T-helper 2 cell treated with Interferon-gamma antibody and Interleukin-4, amounts not matched to agents 5 μg/mL and 100 μg/mL, for 36 hours (primary cell): Measurements from ENCODE around the gene SH3PXD2A.

Experiments used
- DNase-seq: peaks from one replicate; pipeline ENCODE4 v3.0.0; 2021; ENCODE audit warnings: low spot score
- H3K27ac Mint-ChIP-seq: one replicate; pipeline ENCODE4 v1.8.0; 2021; ENCODE audit warnings: mild to moderate bottlenecking, mixed read lengths
- H3K27me3 Mint-ChIP-seq: one replicate; pipeline ENCODE4 v1.8.0; 2021; ENCODE audit warnings: low read depth, mixed read lengths
- H3K36me3 Mint-ChIP-seq: one replicate; pipeline ENCODE4 v1.8.0; 2021; ENCODE audit warnings: low read depth, mixed read lengths
- H3K4me1 Mint-ChIP-seq: one replicate; pipeline ENCODE4 v1.8.0; 2021; ENCODE audit warnings: low read depth, mixed read lengths
- H3K4me3 Mint-ChIP-seq: one replicate; pipeline ENCODE4 v1.8.0; 2022; ENCODE audit warnings: mild to moderate bottlenecking, moderate library complexity, mixed read lengths
- H3K9me3 Mint-ChIP-seq: one replicate; pipeline ENCODE4 v1.8.0; 2021; ENCODE audit warnings: mixed read lengths

Gene SH3PXD2A

DNA sequence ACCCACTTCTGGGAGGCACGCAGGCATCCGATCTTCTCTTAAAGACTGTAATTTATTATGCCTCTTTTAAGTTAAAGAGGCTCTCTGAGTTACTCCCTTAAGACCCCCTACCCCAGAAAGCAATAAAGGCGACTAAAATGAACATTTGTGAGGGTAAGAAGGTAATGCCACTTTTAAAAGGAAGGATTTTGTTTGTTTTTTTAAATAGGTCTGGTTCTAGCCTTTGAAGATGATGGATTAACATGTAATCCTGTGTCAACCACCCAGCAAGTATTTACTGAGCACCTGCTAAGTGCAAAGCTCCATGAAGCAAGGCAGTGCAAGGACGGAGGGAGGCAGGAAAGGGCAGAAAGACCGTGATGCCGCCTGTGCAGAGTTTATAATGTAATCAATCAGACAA lies 26.1 kb downstream of the SH3PXD2A start:
- Mint-ChIP-seq H3K4me1 (peaks cover 3% of the 10 kb centered on the region), H3K36me3 (no peaks in the 10 kb centered on the region), H3K4me3 (no peak overlapping the region), H3K9me3 (peaks cover 3% of the 10 kb centered on the region), H3K27me3 (peaks cover 27% of the 10 kb centered on the region), H3K27ac (no peak overlapping the region)
- DNase-seq, result no peak

DNA sequence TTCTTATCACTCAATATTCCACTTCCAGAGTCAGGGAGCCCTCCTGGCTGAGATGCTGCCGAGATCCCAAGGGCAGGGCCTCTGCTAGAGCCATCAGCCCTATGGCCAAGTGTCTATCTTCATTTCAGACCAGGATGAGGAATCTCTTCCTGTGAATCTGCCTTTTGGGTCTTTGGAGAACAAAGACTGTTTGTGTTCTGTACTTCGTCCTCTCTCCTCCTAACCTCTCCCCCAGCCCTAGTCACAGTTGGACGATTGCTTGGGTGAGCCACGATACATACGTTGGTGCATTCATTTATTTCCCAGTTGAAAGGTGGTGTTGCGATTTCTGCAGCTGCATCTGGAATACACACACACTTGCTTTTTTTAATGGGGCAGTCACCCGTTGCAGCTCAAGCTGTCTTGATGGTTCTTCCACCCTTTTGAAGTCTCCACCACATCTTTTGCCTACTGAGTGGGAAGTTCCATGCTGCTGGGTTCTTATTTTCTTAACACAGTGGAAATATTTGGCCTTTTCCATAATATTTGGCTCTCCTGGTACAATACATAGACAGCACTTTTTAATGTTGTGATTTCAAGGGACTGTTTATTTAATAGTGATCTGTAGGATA lies 26.7 kb downstream of the SH3PXD2A start:
- no peak overlapping the region for H3K4me3 Mint-ChIP-seq
- no peak overlapping the region for H3K27ac Mint-ChIP-seq
- H3K27me3 Mint-ChIP-seq, result peaks cover 27% of the 10 kb centered on the region
- H3K36me3 Mint-ChIP-seq, result no peaks in the 10 kb centered on the region
- no peak for DNase-seq
- peaks cover 6% of the 10 kb centered on the region for H3K4me1 Mint-ChIP-seq
- peaks cover 3% of the 10 kb centered on the region for H3K9me3 Mint-ChIP-seq

DNA sequence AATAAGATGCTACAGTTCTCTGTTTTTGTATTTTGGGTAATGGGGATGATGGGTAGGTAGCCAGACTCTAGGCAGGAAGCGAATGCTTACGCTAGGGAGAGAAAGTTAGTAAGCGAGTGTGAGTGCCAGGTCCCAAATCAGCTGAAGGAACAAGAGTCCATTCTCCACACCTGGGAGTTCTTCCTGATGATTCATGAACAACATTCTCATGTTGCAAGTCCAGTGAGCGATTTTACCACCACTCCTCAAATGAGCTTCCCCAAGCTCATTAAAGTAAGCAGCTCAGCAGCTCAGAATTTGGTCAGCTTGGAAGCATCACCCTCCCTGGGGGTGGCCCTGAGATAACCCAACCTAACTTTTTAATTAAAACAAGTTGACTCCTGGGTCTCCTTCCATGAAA lies 27.3 kb downstream of the SH3PXD2A start:
- no peak for DNase-seq
- peaks cover 3% of the 10 kb centered on the region for H3K9me3 Mint-ChIP-seq
- no peak overlapping the region for H3K27ac Mint-ChIP-seq
- H3K4me3 Mint-ChIP-seq, result no peak overlapping the region
- H3K27me3 Mint-ChIP-seq, result peaks cover 27% of the 10 kb centered on the region
- peaks cover 6% of the 10 kb centered on the region for H3K4me1 Mint-ChIP-seq
- H3K36me3 Mint-ChIP-seq, result no peaks in the 10 kb centered on the region

DNA sequence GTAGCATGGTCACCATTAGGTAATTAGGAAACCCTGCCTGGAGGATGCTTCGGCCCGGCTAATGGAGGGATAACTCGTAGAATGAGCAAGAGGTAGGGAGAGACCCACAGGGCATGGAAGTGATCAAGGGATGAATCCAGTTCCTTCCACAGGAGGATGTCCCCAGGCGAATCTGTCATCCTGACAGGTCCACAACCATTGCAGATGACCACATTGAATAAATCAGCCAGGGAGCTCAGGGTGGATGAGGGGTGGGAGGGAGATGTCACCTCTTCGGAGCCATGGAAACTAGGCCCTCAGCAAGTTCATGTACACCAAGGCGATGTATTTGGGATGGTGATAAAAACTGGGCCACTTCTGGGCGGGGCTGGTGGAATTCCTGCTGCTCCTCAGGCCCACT lies 28.5 kb downstream of the SH3PXD2A start:
- H3K4me3 Mint-ChIP-seq, result no peak overlapping the region
- no peaks in the 10 kb centered on the region for H3K36me3 Mint-ChIP-seq
- H3K27me3 Mint-ChIP-seq, result peaks cover 35% of the 10 kb centered on the region
- no peak overlapping the region for H3K27ac Mint-ChIP-seq
- DNase-seq, result no peak
- peaks cover 2% of the 10 kb centered on the region for H3K9me3 Mint-ChIP-seq
- H3K4me1 Mint-ChIP-seq, result peaks cover 6% of the 10 kb centered on the region

DNA sequence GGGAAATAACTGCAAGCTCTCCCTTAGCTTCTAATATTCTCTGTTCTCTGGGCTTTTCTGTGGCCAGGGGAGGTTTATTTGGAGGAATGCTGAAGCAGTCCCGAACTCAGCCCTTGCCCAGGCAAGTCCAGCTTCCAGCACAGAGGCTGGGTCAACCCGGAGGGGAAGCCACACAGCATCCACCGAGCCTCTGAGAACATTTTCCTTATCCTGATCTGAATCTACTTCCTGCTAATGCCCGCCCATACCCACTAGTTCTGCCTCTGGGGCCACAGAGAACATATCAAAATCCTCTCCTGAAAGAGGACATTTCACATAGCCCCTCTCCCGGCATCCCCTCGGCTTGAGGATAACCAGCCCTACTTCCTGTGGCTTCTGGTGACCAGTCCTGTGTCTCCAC lies 31.1 kb downstream of the SH3PXD2A start:
- Mint-ChIP-seq H3K27ac (no peak overlapping the region), H3K4me1 (peaks cover 6% of the 10 kb centered on the region), H3K9me3 (no peaks in the 10 kb centered on the region), H3K36me3 (no peaks in the 10 kb centered on the region), H3K4me3 (no peak overlapping the region), H3K27me3 (peaks cover 38% of the 10 kb centered on the region)
- no peak for DNase-seq

DNA sequence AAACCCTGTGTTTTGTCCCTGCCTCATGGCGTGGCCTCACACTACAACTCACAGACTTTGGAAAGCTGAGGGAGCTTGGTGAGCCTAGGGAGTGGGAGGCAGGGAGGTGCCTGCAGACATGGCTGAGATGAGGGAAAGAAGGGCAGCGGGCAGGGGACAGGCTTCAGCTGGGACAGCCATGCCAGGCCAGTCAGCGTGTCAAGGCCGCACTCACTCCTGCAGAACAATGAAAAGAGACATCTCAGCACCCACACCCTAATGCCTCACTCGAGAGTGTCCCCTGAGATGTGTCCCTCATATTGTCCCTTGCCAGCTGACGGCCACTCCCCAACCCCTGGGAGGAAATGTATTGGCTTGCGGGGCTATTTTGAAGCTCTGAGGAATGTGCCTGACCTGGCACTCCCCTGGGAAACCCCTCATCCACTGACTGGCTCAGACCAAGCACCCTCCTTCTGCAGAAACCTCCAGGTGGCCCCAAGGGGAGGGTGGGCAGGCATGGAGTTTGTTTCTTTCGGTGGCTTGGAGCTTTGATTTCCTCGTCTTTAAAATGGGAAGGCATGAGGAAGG lies 31.6 kb downstream of the SH3PXD2A start:
- Mint-ChIP-seq H3K27ac (no peak overlapping the region), H3K36me3 (no peaks in the 10 kb centered on the region), H3K9me3 (no peaks in the 10 kb centered on the region), H3K4me3 (no peak overlapping the region), H3K27me3 (peaks cover 38% of the 10 kb centered on the region), H3K4me1 (peaks cover 6% of the 10 kb centered on the region)
- no peak for DNase-seq

DNA sequence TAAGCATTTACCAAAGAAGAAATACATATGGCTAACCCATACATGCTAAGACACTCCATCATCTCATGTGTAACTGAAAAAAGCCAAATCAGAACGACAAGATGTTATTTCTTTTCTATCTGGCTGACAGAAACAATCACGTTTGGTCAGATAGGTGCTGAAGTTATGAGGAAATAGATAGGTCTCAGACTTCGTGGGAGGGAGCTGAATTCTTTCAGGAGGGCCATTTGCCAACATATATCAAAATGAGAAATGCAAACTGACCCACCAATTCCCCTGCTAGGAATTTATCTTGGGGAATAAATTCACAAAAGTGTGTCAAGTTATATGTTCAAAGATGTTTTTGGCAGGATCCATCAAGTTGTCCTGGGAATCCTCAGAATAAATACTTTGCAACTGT lies 32.6 kb downstream of the SH3PXD2A start:
- Mint-ChIP-seq H3K27ac (no peak overlapping the region), H3K36me3 (no peaks in the 10 kb centered on the region), H3K4me1 (peaks cover 6% of the 10 kb centered on the region), H3K27me3 (peaks cover 40% of the 10 kb centered on the region), H3K4me3 (no peak overlapping the region), H3K9me3 (no peaks in the 10 kb centered on the region)
- DNase-seq, result no peak

DNA sequence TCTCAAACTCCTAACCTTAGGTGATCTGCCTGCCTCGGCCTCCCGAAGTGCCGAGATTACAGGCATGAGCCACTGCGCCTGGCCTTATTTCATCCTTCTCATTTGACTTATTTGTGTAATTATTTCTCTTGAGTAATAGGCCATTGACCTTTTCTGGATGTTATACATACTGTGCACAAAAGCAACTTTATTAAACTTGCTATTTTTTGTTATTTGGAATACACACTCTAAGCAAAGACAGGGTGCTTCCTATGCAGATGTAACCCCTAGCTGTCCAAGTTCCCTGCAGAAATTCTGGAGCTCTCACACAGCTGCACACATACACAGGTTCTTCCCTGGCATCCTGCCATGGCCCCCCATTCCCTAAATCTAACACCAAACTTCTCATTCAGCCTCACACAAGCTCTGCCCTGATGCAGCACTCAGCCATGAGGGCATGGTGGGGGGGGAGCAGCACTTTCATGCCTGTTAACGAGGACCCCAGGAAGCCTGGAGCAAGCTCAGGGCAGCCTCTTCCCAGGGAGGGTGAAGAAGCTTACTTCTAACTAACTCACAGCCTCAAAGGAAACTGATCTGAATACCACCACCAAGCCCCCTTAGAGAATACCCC lies 33.2 kb downstream of the SH3PXD2A start:
- Mint-ChIP-seq H3K27ac (no peak overlapping the region), H3K9me3 (no peaks in the 10 kb centered on the region), H3K4me3 (no peak overlapping the region), H3K4me1 (peaks cover 6% of the 10 kb centered on the region), H3K36me3 (no peaks in the 10 kb centered on the region), H3K27me3 (peaks cover 40% of the 10 kb centered on the region)
- DNase-seq, result no peak

DNA sequence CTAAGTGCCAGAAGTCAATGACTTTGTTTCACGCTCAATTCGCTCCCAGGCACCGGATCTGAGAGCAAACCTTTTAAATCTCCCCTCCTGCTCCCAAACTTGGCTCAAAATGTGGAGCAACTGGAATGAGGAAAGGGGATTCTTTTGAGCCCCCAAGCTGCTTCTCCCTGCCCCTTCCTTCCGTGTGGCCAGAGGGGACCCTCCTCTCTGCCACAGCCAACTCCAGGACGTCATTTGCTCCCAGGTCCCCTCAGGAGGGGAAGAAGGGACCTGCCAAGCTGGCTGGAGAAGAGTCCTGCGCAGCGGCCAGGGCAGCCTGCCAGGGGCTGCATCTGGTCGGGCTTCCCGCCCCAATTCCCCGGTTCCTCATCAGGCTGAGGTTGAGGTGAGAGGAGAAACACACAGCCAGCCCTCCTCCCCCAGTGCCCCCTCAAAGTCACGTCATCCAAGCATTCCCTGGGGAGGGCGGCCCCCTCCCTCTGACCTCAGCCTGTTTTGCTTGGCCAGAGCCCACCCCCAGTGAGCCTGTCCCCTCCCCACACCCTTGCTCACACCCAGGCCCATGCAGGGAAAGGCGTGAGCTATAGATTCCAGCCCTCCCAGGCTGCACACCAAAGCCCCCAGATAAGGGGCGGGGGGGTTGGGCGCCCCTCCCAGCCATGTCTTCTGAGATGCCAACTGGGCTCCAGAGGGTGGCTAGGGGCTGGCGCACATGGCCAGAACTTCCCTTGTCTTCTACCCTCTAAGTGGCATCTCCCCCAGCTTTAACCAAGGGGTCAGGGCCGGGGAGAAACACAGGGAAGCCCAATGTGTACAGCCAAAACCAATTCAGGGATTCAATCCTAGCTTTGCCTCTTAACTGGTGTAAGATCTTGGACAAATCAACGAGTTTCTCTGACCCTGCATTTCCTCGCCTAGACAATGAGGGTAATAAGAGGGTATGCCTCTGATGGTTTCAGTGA lies 35.0 kb downstream of the SH3PXD2A start:
- Mint-ChIP-seq H3K4me1 (peaks cover 9% of the 10 kb centered on the region), H3K27ac (no peak overlapping the region), H3K27me3 (peaks cover 40% of the 10 kb centered on the region), H3K36me3 (no peaks in the 10 kb centered on the region), H3K4me3 (no peak overlapping the region), H3K9me3 (no peaks in the 10 kb centered on the region)
- no peak for DNase-seq

DNA sequence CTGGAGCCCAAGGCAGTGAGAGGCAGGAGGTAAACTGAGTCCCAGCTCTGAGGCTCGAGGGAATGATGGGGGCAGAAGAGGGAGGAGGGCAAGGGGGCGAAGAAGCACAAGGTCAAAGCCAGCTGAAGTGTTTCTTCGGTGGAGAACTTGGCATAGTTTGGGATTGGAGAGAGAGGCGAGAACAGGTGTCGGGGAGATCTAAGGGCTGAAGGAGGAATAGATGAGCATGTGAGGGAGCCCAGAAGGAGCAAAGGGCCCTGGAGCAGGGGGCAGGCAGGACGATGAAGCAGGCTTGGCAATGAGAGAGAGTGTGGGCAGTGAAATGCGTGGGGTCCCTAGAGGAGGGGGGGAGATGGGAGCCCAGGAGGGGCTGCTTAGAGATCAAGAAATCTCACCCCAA lies 35.9 kb downstream of the SH3PXD2A start:
- H3K9me3 Mint-ChIP-seq, result no peaks in the 10 kb centered on the region
- H3K36me3 Mint-ChIP-seq, result no peaks in the 10 kb centered on the region
- H3K27me3 Mint-ChIP-seq, result peaks cover 40% of the 10 kb centered on the region
- DNase-seq, result no peak
- no peak overlapping the region for H3K27ac Mint-ChIP-seq
- H3K4me3 Mint-ChIP-seq, result no peak overlapping the region
- H3K4me1 Mint-ChIP-seq, result peaks cover 8% of the 10 kb centered on the region

DNA sequence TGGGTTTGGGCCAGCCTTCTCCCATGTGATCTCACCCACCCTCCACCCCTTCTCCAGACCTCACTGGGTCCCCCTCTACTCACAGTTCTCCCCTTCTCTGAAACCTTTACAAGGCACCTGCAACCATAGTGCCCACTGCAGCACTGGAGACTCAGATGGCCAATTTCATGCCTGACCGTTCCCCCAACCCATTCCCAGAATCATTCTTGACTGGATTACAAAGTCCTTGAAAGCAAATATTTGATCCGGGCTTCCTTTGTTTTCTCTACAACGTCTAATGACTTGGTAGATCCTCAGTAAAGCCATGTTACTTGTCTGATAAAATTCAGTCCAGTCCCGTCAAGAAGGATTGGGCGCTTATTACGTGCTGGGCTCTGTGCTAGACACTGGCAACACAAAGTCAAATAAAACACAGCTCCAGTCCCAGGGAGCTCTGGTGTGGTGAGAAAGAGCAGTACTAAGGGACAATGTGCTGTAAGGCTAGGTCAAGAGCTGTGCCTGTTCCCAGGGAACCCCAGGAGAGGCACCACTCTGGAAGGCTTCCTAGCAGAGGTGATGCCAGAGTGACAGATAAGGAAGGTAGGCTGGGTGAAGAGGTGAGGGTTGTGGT lies 36.5 kb downstream of the SH3PXD2A start:
- H3K4me3 Mint-ChIP-seq, result no peak overlapping the region
- no peaks in the 10 kb centered on the region for H3K36me3 Mint-ChIP-seq
- peaks cover 40% of the 10 kb centered on the region for H3K27me3 Mint-ChIP-seq
- no peak overlapping the region for H3K27ac Mint-ChIP-seq
- peaks cover 3% of the 10 kb centered on the region for H3K4me1 Mint-ChIP-seq
- no peaks in the 10 kb centered on the region for H3K9me3 Mint-ChIP-seq
- DNase-seq, result no peak

DNA sequence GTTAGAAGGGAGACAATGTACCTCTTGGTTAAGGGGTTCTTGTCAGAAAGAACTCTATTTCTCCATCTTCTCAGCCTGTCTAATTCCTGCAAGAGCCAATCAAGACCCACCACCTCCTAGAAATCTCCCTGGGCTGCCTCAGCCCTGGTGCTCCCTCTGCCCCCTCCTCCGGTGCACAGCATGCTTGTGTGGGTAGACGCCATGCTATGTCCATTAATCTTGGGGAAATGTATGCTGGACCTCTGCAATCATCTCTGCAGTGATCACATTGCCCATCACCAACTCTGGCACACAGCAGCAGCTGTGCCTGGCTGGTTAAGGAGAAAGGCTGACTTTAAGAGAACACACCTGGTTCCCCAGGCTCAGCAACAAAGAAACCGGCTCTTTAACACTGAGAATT lies 37.3 kb downstream of the SH3PXD2A start:
- Mint-ChIP-seq H3K36me3 (no peaks in the 10 kb centered on the region), H3K27ac (no peak overlapping the region), H3K27me3 (peaks cover 40% of the 10 kb centered on the region), H3K4me3 (no peak overlapping the region), H3K4me1 (peaks cover 3% of the 10 kb centered on the region), H3K9me3 (no peaks in the 10 kb centered on the region)
- no peak for DNase-seq

DNA sequence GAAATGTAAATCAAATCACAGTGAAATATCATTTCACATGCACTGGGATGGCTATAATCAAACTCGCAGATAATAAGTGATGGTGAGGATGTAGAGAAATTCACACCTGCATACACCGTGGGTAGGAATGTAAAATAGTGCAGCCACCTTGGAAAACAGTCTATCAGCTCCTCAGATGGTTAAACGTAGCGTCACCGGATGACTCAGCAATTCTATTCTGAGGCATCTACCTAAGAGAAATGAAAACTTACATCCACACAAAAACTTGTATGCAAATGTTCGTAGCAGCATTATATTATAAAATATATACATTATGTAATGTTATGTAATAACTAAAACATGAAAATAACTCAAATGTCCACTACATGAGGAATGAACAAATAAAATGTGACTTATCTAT lies 38.9 kb downstream of the SH3PXD2A start:
- Mint-ChIP-seq H3K4me3 (no peak overlapping the region), H3K27me3 (peaks cover 28% of the 10 kb centered on the region), H3K36me3 (no peaks in the 10 kb centered on the region), H3K9me3 (no peaks in the 10 kb centered on the region), H3K27ac (no peak overlapping the region), H3K4me1 (peaks cover 7% of the 10 kb centered on the region)
- DNase-seq, result no peak
